HepG2 (cell line): ENCODE data around the gene HINFP. TPM values are rescaled to one million over a fixed set of nuclear protein-coding genes. Genes with fewer than 3 reads are reported as not detected.

Experiments
- HOXA5 ChIP-seq: sonication (generic); formaldehyde crosslinking; IDR thresholded peaks from 2 replicates; pipeline ENCODE4 v1.4.0; 2020; ENCODE audit warnings: missing genetic modification reagents
- KLF6 ChIP-seq: IDR thresholded peaks from 2 replicates; pipeline ENCODE4 v1.8.0; 2016; ENCODE audit warnings: missing biosample characterization, missing genetic modification reagents
- LCORL ChIP-seq, 2 experiments: fragments of 450-650 bp in 1 of 2; sonication (generic) in 1 of 2; formaldehyde crosslinking in 1 of 2; IDR thresholded peaks; 2 replicates each; pipeline versions ENCODE4 v1.5.0 to v1.6.1; 2017 to 2020; ENCODE audit warnings: antibody characterized with exemption in 1 of 2, missing genetic modification reagents in 1 of 2
- SIN3A ChIP-seq: IDR thresholded peaks from 2 replicates; pipeline ENCODE4 v1.6.1; 2011; ENCODE audit warnings: low read depth, mild to moderate bottlenecking, control low read depth, low read length, borderline replicate concordance
- TRIM22 ChIP-seq: fragments of 450-650 bp; IDR thresholded peaks from 2 replicates; pipeline ENCODE4 v1.6.1; 2017
- ZBTB43 ChIP-seq: sonication (generic); formaldehyde crosslinking; conservative IDR thresholded peaks from 2 replicates; pipeline ENCODE4 v1.4.0; 2020; ENCODE audit warnings: missing genetic modification reagents
- ZNF513 ChIP-seq: sonication (generic); formaldehyde crosslinking; conservative IDR thresholded peaks from 2 replicates; pipeline ENCODE4 v1.5.0; 2020; ENCODE audit warnings: missing genetic modification reagents
- ZNF879 ChIP-seq: sonication (generic); formaldehyde crosslinking; IDR thresholded peaks from 2 replicates; pipeline ENCODE4 v1.8.1; 2023; ENCODE audit warnings: missing genetic modification reagents
- polyA plus RNA-seq, 8 experiments: library from polyadenylated mRNA; depleted of rRNA in 3 of 8; stranded (reverse) in 7 of 8; unstranded in 1 of 8; fragments of >200 nt; fragmentation: Illumina TruSeq in 4 of 8; extraction: Trizol in 4 of 8; gene quantifications; 2 replicates each; pipeline versions ENCODE4 v1.2.1 to v1.2.3, GENCODE V29; 2011 to 2016; ENCODE audit warnings: low read depth in 4 of 8, missing spikeins in 1 of 8, mixed read lengths in 1 of 8; ENCODE audit not compliant: insufficient read depth in 1 of 8
- total RNA-seq, 5 experiments: library from RNA; depleted of rRNA; stranded (reverse); fragments of >200 nt; fragmentation: Illumina TruSeq; extraction: Trizol; gene quantifications; 2 replicates each; pipeline ENCODE4 v1.2.3, GENCODE V29; 2016; ENCODE audit warnings: low read depth in 1 of 5
- TF ChIP-seq, protein P1 (sequence below): sonication (generic); formaldehyde crosslinking; IDR thresholded peaks from 2 replicates; pipeline ENCODE4 v1.5.0; 2020; ENCODE audit warnings: mild to moderate bottlenecking, missing genetic modification reagents, borderline replicate concordance
- TF ChIP-seq, protein P2 (sequence below), 2 experiments: fragments of 450-650 bp in 1 of 2; sonication (generic) in 1 of 2; formaldehyde crosslinking; IDR thresholded peaks; 2 replicates each; pipeline versions ENCODE4 v1.5.0 to v1.8.0; 2020 to 2022; ENCODE audit warnings: mild to moderate bottlenecking in 1 of 2, missing genetic modification reagents in 1 of 2
- TF ChIP-seq, protein P3 (sequence below): sonication (generic); formaldehyde crosslinking; IDR thresholded peaks from 2 replicates; pipeline ENCODE4 v1.8.1; 2023; ENCODE audit warnings: mild to moderate bottlenecking, missing genetic modification reagents

The HINFP gene
- total and polyA plus RNA-seq, 2 of the 13 experiments (the other 11 are each of a cell fraction or from before 2014, with no cell fraction given) = 15.1 to 21.4 TPM

DNA sequence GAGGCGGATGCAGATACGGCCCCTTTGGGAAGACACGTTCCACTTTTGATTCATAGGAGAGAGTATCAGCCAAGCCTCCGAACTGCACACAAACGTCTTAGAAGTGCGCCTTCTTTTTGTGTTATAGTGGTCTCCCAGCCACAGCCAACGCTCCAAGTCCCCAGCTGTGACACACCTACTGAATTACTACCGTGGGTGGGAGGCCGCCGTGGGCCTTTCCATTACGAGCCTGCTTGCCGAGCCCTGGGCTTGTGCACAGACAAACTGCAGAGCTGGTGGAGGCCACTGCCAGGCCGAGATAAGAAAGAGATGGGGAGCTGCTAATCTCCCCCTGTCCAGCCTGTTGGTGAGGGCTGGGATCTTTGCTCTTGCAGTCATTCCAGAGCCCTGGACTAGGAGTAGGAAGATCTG lies 35.9 kb upstream of the HINFP start (continued):
- TF ChIP-seq, protein P1, sequence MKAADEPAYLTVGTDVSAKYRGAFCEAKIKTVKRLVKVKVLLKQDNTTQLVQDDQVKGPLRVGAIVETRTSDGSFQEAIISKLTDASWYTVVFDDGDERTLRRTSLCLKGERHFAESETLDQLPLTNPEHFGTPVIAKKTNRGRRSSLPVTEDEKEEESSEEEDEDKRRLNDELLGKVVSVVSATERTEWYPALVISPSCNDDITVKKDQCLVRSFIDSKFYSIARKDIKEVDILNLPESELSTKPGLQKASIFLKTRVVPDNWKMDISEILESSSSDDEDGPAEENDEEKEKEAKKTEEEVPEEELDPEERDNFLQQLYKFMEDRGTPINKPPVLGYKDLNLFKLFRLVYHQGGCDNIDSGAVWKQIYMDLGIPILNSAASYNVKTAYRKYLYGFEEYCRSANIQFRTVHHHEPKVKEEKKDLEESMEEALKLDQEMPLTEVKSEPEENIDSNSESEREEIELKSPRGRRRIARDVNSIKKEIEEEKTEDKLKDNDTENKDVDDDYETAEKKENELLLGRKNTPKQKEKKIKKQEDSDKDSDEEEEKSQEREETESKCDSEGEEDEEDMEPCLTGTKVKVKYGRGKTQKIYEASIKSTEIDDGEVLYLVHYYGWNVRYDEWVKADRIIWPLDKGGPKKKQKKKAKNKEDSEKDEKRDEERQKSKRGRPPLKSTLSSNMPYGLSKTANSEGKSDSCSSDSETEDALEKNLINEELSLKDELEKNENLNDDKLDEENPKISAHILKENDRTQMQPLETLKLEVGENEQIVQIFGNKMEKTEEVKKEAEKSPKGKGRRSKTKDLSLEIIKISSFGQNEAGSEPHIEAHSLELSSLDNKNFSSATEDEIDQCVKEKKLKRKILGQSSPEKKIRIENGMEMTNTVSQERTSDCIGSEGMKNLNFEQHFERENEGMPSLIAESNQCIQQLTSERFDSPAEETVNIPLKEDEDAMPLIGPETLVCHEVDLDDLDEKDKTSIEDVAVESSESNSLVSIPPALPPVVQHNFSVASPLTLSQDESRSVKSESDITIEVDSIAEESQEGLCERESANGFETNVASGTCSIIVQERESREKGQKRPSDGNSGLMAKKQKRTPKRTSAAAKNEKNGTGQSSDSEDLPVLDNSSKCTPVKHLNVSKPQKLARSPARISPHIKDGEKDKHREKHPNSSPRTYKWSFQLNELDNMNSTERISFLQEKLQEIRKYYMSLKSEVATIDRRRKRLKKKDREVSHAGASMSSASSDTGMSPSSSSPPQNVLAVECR (CRISPR knock-in tag) = 0 out of 2 replicates have a peak, but pooled peaks have one; percentile 1
- TF ChIP-seq, protein P2, sequence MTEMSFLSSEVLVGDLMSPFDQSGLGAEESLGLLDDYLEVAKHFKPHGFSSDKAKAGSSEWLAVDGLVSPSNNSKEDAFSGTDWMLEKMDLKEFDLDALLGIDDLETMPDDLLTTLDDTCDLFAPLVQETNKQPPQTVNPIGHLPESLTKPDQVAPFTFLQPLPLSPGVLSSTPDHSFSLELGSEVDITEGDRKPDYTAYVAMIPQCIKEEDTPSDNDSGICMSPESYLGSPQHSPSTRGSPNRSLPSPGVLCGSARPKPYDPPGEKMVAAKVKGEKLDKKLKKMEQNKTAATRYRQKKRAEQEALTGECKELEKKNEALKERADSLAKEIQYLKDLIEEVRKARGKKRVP (CRISPR knock-in tag; IDR thresholded peaks at IDR 0.05) = no peak
- TF ChIP-seq ZNF879 (CRISPR knock-in tag) (peak; percentile 46; the same call in 1 of the 2 replicates), ZNF513 (CRISPR knock-in tag) (no peak), HOXA5 (CRISPR knock-in tag) (0 out of 2 replicates have a peak, but pooled peaks have one; percentile 13), TRIM22 (no peak), LCORL (IDR thresholded peaks at IDR 0.05) (no peak), LCORL (CRISPR knock-in tag; IDR thresholded peaks at IDR 0.05) (0 out of 2 replicates have a peak, but pooled peaks have one; percentile 5), SIN3A (0 out of 2 replicates have a peak, but pooled peaks have one; percentile 13), ZBTB43 (CRISPR knock-in tag) (0 out of 2 replicates have a peak, but pooled peaks have one; percentile 1), KLF6 (no peak)
- TF ChIP-seq, protein P3, sequence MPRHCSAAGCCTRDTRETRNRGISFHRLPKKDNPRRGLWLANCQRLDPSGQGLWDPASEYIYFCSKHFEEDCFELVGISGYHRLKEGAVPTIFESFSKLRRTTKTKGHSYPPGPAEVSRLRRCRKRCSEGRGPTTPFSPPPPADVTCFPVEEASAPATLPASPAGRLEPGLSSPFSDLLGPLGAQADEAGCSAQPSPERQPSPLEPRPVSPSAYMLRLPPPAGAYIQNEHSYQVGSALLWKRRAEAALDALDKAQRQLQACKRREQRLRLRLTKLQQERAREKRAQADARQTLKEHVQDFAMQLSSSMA = 0 out of 2 replicates have a peak, but pooled peaks have one; percentile 42
